Right ventricle myocardium superior (tissue), 1 donor: ENCODE results near the gene DUS1L. TPM values are rescaled to one million over a fixed set of nuclear protein-coding genes. Genes with fewer than 3 reads are reported as not detected.

ENCODE experiments used
- ATAC-seq: fragments of 200-7000 bp; cut with Tn5 transposase; one replicate; pipeline ENCODE4 v1.9.1; 2020; ENCODE audit warnings: mild to moderate bottlenecking; ENCODE audit not compliant: poor library complexity
- DNase-seq: peaks from one replicate; pipeline ENCODE4 v3.0.0-alpha.2; 2020
- intact Hi-C: fragments of 100-400 bp; cut with DNase I; formaldehyde crosslinking; loops from one replicate; pipeline ENCODE4 v1.11.2; 2022
- total RNA-seq: library from RNA; stranded (reverse); fragmentation: NEBNext Ultra II Directional; extraction: Animal tissue kit (Norgen Biotek cat#: 25700); gene quantifications from one replicate; pipeline ENCODE4 v1.2.1, GENCODE V29; 2021
- donor health status: DM: no; HTN: yes; CAD: no; lungs with severe emphysema.

Gene DUS1L
- total RNA-seq, 1 donor from 2014 or later, result 57.9 TPM

DNA sequence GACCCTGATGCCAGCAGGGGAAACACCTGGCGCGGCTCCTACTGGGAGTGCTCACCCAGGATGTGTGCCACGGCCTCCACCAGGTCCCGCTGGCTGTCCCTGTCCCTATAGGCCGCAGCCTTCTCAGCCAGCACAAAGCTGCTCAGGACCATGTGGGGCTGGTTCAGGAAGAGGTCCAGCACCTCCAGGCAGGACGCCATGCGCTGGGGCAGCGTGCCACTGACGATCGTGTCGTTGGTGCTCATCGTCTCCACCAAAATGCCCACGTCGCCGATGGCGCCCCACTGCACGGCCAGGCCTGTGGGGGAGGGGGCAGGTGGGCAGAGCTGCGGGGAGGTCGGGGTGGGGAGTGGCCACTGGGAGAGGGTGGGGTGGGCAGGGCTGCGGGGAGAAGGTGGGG, 15.9 kb upstream of the DUS1L start:
- intact Hi-C loops, result no loop called here
- no peak for ATAC-seq
- no peak for DNase-seq

DNA sequence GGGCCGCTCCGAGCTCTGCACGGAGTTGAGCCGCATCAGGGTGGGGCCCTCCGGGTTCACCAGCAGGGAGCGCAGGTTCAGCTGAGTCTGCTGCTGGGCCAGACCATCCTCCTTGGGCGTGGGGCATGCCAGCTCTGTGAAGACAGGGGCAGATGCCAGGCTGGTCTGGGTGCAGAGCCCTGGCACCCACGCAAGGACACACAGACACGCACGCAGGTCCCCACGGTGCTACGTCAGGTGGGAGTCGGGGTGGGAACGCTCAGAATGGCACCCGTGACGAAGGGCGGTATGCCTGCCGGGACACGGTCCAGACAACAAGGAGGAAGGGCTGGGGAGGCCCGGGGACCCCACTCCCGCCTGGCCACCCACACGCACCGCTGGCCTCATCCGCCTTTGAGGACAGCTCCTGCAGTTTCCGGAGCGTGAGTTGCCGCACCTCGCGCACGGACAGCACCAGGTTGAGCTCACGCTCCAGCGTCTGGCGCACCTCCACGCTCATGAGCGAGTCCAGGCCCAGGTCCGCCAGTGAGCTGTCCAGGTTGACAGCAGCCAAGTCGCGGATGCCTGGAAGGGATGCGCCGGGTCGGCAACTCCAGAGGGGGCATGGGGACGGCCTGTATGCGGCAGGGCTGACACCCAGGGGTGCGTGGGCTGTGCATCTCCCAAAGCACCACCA, 15.3 kb upstream of the DUS1L start:
- DNase-seq (no peak), ATAC-seq (no peak)
- intact Hi-C loops, result no loop called here

DNA sequence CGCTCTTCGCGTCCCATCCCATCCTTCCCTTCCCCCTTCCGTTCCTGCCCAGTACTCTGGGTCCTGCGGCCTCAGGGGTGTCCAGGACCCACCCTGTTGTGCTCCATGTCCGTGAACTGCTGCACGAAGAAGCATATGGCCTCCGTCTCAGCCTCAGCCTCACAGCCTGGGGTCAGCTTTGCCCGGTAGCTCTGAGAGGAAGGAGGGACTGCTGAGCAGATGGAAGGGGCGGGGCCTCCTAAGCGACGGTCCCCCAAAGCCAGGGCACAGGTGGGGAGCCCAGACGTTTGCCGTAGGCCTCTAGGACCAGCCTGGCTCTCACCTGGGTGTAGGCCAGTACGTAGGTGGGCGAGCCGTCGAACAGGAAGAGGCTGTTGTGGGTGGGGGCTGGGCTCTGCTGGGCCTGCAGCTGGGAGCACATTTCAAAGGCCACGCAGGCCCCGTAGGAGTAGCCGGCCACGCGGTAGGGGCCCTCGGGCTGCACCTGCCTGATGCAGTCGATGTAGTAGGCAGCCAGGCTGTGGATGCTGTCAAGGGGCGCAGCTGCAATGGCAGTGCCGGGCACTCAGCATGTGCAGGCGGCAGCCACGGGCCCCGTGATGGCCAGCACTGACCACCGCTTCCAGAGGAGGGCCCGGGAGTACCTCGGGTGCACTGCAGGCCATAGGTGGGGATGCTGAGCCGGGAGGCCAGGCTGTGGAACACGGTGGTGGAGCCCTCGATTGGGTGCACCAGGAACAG, 14.6 kb upstream of the DUS1L start:
- DNase-seq, result no peak
- intact Hi-C loops, result no loop called here
- ATAC-seq, result no peak

DNA sequence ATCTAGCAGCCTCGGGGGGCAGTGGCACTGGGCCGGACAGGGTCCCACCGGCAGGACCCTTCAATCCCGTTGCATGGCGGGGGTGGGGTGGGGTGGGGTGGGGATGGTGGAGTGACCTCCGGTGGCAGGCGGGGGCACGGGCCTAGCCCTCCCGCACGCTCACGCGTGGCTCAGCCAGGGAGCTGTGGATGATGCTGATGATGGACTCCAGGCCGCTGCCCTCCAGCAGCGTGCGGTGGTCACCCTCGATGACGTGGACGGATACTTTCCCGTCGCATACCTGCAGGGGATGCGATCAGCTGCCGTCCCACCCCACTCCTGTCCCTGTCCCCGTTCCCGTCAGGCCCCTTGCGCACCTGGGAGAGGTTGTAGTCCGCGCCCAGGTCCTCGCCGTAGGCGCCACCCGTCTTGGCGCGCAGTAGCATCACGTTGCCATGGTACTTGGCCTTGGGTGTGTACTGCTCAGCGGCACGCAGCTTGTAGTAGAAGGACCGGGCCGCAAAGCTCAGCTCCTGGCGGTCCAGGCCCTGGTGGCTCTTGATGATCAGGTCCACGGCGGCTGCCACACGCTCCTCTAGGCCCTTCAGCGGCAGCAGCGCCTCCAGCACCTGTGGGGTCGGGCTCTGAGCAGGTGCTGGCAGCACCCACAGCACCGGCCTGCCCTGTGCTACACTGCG, 13.5 kb upstream of the DUS1L start:
- DNase-seq (no peak), ATAC-seq (no peak)
- intact Hi-C loops, result no loop called here

DNA sequence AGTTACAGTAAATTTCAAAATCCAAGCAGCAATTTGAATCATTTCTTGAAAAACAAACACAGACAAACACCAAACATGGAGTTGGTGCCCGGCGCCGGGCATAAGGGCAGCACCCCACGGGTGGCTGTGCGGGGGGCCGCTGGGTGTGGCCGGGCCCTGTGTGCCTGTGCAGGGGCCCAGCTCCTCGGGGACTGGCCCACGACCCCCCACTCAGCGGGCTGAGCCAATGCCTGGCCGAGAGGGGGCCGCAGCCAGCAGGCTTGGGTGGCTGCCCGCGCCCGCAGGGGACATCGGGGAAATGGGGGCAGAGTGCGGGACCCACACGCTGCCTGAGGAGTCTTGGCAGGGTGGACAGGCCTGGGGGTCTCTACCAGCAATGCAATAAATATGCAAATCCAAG, 12.8 kb upstream of the DUS1L start:
- no peak for ATAC-seq
- DNase-seq, result no peak
- intact Hi-C loops, result no loop called here

DNA sequence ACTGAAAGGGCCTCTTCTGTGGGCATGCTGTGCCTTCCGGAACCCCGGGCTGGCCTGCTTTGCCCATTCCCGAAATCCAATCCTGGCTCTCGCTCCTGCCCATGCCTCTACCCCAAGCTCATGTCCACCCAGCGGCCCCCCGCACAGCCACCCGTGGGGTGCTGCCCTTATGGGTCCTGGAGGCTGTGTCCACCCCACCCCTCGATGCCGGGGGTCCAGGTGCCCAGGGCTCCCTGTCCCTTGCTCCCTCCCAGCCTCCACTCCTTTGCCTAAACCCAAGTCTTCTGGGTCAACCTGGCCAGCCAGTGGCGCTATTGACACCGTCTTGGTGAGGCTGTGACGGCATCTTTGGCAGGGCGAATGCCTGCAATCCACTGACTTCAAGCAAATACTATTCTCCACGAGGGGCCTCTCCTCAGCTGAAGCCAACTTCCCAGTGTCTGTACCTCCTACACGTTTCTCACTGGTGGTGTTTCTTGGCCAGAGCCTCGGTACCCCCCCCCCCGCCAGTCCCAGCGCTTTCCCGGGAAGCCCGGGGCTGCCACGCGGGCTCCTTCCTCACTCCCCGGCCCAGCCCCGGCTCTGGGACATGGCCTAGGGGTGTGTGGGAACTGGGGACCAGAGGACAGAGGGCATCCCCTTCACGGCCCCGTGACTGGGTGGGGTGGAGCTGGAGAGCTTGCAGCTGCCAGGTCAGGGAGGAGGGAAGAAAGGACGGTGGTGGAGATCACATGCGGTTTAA, 12.2 kb upstream of the DUS1L start:
- intact Hi-C loops, result no loop called here
- ATAC-seq (peak; percentile 34), DNase-seq (no peak)

DNA sequence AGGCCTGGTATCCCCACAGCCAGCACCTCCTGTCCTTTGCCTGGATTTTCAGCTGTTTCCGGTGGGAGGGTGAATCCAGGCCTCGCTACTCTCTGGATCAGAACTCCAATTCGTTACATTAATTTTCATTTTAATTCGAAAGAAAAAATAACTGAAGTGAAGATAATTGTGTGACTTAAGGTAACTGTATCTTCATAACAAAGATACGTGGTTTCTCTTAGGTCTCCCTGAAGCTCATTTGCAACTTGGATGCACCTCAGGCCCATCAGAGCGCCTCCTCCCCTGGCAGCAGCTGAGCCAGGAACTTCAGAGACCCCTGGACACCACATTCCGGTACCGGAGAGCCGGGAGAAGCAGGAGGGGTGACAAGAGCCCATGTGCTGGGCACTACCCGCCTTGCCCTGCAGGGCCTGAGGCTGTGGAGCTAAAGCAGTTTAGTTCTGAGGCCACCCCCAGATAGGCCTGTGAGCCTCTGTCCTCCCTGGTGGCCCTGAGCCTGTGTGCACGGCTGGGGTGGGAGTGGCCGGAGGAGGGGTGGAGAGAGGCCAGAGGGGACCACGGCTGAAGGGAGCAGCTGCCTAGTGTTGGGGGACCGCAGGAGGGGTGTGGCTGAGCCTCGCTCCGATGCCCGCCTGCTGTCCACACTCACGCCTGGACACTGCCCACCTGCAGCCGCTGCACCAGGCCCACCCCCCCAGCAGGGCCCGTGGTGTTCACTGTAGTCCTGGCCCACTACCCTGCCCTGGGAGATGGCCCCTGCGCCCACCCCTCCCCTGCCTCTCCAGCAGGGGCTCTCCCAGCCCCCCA, 11.4 kb upstream of the DUS1L start:
- DNase-seq (no peak), ATAC-seq (peak; percentile 19)
- intact Hi-C loops, result no loop called here

DNA sequence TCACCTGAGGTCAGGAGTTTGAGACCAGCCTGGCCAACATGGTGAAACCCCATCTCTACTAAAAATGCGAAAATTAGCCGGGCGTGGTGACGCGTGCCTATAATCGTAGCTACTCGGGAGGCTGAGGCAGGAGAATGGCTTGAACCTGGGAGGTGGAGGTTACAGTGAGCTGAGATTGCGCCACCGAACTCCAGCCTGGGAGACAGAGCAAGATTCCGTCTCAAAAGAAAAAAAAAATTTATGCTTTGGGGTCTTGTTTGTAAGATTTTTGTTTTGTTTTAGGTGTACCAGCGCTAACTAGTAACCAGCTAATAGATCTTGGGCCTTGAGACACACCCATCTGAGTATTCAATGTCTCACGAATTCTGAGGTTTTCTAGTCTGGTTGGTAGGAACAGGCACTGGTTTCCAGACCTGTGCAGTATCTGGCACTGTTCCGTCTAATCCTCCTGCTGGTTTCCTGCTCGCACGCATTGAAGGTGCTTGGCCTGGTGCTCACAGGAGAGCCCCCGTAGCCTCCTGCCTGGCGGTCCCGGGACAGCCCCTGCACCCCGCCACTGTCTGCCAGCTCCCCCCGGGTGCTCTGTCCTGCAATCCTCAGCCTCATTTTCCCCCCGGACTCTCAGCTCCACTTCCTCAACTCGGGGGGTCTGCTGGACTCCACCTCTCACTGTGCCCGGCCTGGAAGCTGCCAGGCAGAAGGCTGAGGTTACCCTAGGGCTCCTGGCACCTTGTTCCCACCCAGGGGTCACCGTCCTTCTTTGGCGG, 10.6 kb upstream of the DUS1L start:
- no peak for DNase-seq
- no peak for ATAC-seq
- intact Hi-C loops, result no loop called here

DNA sequence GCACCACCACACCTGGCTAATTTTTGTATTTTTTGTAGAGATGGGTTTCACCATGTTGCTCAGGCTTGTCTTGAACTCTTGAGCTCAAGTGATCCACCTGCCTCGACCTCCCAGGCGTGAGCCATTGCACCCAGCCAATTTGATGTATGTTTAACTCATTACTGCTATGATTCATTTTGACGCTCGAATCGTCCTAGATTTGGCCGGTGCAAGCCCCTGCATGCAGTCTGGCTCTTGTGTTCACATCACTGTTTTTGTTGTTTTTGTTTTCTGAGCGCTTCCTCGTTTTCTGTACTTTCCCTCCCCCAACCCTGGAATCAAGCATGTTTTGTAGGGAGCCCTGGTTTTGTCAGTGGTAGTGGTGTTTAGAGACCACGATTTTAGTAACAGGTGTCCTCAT, 7.8 kb upstream of the DUS1L start:
- DNase-seq (no peak), ATAC-seq (no peak)
- intact Hi-C loops, result no loop called here

DNA sequence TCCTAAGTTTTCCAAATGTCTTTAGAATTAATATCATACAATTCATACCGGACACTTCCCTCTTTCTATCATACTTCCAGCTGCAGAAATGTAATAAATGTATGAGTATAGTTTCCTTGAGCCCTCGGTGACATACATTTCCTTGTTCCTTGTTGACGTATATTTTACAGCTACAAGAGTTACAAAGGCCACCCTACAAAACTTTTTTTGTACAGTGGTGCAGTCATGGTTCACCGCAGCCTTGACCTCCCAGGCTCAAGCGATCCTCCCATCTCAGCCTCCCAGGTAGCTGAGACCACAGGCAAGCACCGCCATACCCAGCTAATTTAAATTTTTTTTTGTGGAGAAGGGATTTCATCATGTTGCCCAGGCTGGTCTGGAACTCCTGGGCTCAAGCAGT, 7.2 kb upstream of the DUS1L start:
- ATAC-seq, result no peak

DNA sequence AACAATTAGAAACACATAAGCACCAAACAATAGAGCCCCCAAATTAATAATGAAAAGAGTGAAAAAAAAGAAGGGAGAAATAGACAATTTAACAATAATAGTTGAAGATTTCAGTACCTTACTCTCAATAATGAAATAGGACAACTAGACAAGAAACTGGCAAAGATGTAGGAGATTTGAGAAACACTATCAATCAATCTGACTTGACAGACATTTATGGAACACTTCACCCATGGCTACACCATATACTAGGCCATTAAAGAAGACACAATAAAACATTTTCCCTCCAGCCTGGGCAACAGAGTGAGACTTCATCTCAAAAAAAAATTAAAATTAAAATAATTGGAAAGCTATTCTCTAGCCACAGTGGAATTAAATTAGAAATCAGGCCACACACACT, 5.0 kb upstream of the DUS1L start:
- intact Hi-C loops, result no loop called here
- no peak for DNase-seq
- no peak for ATAC-seq

More for the DNA sequence above, 7.2 kb upstream of the DUS1L start:
- intact Hi-C loops, result no loop called here
- DNase-seq, result no peak

DNA sequence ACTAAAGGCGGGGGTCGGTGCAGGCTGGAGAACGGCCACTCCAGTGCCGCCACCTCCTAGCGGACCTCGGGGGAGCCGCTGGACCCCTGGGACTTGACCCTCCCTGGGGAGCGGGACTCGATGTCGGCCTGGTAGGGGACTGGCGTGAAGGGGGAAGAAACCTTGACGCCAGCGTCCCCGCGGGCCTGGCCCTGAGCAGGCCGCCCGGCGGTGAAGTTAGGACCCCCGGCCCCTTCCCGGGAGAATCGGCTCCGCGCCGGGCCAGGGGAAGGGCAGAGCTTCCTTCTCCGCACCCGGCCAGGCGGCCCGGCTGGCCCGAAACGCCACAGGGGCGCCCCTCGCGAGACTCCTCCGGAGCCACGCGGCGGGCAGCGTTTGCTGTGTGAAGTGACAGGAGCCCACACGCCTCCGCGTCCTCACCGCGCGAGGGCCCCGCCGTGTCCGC, 389 bp downstream of the DUS1L start:
- intact Hi-C loops, result no loop called here
- ATAC-seq (peak; percentile 5), DNase-seq (no peak)

DNA sequence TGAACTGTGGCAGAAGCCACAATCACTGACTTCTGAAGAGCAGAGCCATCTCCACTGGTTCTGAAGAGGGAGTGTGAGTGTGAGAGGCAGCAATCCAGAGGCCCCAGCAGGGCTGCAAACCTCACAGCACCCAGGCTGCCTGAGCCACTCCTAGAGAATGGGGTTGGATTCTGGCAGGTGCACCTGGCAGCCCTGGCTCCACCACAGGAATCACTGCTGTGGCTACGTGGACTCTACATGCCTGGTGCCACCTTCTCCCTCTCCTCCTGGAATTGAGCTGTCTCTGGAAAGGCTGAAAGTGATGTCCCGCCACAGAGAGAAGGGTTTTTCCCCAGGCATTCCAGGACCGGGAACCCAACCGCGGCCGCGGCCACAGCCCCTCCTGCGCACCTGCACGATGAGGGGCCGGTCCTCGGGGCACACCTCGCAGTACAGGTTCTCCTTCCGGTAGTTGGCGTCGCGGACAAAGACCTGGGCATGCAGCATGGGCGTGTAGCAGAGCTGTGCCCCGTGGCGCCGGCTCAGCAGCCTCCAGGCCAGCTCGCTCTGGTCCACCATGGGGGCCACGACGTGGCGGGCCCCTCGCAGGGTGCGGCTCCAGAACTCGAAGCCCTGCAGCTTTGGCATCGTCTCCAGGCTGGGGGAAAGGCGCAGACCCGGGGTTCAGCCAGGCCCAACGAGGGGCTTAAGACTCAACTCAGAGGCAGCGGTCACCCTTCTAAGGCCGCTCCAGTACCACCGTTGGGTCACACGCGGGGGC, 991 bp downstream of the DUS1L start:
- intact Hi-C loops, result no loop called here
- ATAC-seq, result no peak
- DNase-seq, result no peak

DNA sequence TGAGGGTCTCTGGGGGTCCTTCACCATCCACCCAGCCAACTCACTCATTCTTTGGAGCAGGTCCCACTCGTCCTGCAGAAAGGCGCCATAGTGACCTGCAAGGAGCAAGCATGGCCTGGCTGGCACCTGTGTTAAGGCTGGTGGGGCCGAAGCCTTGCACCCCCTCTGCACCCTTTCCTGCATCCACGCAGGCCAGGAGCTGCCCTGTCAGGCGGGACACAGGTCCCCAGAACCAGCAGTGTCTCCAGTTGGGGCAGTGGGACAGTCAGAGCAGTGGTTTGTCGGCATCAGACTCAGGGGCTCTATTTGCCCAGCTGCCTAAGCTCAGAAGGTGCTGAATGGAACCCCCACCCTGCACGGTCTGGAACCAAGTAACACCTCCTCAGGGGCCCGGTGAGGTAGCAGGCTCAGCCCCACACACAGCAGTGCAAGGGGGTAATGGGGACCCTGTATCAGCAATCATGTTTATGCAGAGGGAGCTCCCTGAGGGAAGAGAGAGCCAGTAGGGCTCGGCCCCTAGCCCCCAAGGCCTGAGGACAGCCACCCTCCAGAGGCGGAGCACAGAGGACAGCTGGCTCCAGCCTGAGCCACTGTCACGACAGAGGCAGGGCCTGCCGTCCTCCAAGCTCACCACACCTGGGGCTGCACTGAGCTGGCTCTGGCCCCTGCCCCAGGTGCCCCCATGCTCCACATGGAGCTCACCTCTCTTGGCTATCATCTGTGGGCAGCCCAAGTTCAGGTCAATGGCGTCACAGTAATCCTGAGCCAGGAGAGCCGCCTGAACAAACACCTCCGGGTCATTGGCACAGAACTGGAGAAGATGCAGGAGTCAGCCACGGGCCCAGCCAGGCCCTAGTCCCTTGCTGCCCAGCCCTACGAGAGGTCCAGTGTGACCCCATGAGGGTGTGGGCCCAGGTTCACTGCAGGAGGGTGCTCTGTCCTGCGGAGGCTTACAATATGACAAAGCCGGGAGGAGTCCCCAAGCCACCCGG, 1.9 kb downstream of the DUS1L start:
- DNase-seq (no peak), ATAC-seq (no peak)
- intact Hi-C loops, result no loop called here

DNA sequence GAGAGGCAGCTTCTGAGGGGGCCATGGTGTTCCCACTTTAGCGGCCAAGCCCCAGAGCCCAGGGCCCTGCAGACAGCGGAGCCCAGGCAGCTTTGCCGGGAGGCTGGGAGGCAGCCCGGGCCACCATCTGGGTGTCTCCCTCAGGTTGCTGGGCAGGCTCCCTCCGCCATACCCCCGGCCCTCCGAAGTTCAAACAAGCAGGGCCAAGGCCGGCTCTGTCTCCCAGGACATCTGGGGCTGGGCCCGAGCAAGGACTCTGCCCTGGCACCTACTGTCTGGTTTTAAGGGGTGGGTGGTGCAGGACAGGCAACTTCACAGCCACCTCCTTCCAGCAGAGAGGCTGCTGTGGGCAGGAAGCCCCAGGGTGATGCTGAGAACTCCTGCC, 2.6 kb downstream of the DUS1L start:
- intact Hi-C loops, result no loop called here
- DNase-seq (no peak), ATAC-seq (no peak)
